DMS153 (cell line): ENCODE data around the gene OTUD5.
"Not testable (repeated sequence)": the region's sequence is repeated elsewhere in the genome, so short reads cannot be mapped to it uniquely, and the experiment has no call there.

Experiments used
- DNase-seq: peaks from one replicate; lab custom pipeline; 2025; lab: John Stamatoyannopoulos, UW

Gene OTUD5

DNA sequence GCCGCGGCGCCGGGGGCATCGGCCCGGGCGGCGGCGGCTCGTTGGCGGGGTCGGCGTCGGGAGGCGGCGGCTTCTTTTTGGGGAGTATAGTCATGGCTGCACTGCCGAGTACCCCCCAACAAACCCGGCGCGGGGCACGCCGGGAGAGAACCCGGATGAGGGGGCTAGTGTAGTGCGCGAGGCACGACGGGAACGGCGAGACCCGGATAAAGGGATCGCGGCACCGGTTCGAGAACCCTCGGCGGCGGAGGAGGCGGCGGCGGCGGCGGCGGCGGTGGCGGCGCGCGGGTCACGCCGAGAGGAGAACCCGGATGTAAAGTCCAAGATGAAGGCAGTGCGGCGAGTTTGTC lies at the start of gene OTUD5:
Gene OTUD5, minus strand, starts transcription at position 131 of the 350 bp plus-strand sequence. Its CDS starts 37 bp downstream, at position 94.
- peak; percentile 58 for DNase-seq

GRCh38 chrX:49003696-49004095 lies 46.3 kb upstream of the OTUD5 start:
- DNase-seq: no peak

GRCh38 chrX:49002091-49002935 lies 44.9 kb upstream of the OTUD5 start, which contains the start of gene GRIPAP1:
Gene GRIPAP1, minus strand, starts transcription at chrX:49002264. Its CDS starts 35 bp downstream, at chrX:49002229.
- DNase-seq: peak; percentile 71

GRCh38 chrX:49001521-49002090 lies 44.2 kb upstream of the OTUD5 start:
- no peak for DNase-seq

GRCh38 chrX:49000636-49001035 lies 43.2 kb upstream of the OTUD5 start:
- DNase-seq: no peak

DNA sequence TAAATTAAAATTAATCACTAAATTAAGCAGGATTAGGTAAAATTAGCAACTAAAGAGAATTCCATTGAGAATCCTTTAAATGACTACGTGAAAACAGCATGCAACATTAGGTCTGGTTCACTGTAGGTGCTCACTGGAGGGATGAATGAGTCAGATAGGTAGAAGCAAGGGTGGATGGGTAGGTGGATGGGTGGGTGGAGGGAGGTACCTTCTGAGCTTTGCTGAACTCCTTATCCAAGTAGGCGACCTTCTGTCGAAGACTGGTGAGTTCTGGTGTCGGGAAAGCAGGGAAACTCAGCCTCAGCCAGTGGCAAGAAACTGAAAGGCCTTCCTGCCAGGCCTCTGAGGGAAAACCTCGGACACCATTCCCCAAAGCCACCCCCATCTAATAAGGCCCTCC lies 41.6 kb upstream of the OTUD5 start:
- DNase-seq: no peak

DNA sequence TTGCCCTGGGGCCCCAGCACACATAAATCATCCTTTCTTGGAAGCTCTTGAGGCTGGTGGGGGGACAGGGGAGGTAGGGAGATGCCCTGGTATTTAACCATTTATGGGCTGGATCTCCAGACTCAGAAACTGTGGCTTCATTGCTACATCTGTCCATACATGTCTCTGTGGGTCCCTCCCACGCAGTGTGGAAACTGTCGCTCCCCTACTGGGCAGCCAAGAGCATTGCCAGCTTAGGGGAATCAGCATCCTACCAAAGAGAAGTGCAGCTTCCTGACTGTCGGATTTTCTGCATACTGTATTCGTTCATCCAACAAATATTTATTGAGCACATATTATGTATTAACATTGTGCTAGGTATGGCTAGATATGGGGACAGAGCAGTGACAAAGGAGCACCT lies 41.0 kb upstream of the OTUD5 start:
- DNase-seq: no peak

- DNase-seq: no peak
Observed at GRCh38 chrX:48997865-48998264, 40.5 kb upstream of the OTUD5 start.

GRCh38 chrX:48997455-48997854 lies 40.0 kb upstream of the OTUD5 start:
- DNase-seq: no peak

DNA sequence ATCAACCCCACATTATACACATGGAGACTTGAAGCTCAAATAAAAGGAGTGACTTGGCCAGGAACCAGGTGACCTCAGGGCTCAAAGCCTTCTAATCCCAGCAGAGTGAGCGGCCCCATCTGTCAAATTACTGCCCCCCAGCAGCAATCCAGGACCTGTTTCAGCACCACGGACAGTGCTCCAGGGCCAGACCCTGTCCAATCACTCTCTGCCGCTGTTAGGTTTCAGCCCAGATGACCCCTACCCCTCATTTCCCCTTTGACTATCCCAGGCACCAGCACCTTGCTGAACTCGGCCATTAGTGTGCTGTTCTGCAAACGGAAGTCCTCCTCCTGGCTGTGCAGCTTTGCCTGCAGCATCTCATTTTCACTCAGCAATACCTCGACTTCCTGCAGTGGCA lies 39.6 kb upstream of the OTUD5 start:
- no peak for DNase-seq

GRCh38 chrX:48992341-48992740 lies 34.9 kb upstream of the OTUD5 start:
- DNase-seq: no peak

GRCh38 chrX:48989483-48989882 lies 32.1 kb upstream of the OTUD5 start:
- no peak for DNase-seq

DNA sequence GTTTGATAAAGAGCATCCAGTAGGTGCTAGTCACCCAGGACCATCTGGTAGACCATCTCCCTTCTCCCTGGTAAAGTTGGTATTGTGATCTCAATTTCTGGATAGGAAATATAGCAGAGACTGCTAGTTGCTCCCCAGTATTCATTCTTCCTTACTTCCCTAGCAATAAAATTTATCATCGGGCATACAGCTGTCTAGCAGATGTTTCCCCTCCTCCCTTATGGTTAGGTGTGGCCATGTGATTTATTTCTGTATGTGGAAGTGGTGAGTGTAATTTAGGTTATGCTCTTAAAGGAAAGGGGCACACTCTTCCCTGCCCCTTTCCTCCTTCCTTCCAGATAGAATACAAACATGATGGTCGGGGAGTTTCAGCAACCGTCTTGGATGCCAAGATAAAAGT lies 26.5 kb upstream of the OTUD5 start:
- DNase-seq: no peak

DNA sequence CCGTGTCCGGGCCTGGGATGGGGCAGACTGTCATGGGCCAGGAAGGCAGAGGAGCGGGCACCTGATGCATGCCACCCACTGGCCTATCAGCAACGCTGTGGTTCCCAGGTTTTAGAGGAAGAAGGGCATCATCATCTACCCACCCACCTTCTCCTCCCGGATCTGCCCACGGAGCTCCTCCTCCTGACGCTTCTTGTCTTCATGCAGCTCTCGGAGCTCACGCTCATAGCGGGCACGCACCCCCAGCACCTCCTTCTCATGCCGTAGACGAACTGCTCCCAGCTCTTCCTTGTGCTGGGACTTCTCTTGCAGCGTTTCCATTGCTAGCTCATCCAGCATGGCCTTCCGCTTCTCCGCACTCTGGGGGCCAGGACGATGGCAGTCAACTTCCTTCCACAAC lies 25.7 kb upstream of the OTUD5 start:
- DNase-seq: no peak

DNA sequence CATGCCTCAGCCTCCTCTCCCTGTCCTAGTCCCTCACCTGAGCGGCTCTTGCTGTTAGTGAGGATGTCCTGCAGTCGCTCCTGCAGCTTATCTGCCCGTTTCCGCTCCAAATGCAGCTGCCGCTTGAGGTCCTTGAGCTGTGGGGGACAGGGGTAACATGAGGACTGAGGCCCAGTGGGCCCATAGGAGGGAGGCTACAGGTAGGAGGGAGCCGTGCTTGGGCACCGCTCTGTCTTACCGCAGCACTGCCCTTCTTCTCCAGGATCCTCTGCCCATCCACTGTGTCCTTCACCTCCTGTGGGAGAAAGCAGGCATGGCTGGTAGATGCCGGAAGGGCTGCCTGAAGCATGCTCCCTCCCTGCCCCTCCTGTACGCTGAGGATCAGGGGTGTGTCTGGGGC lies 23.8 kb upstream of the OTUD5 start:
- DNase-seq: no peak

DNA sequence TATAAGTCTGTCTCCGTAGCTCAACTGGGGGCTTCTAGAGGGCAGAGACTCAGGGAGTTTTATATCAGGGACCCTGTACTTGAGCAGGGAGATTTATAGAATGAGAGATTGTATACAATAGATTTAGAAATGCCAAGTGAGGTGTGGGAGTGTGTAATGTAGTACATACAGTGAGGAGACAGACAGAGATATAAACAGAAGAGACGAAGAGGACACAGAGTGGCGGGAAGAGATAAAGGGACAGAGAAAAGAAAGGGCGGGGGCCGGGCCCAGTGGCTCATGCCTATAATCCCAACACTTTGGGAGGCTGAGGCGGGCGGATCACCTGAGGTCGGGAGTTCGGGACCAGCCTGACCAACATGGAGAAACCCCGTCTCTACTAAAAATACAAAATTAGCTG lies 22.9 kb upstream of the OTUD5 start:
- DNase-seq: not testable (repeated sequence)

DNA sequence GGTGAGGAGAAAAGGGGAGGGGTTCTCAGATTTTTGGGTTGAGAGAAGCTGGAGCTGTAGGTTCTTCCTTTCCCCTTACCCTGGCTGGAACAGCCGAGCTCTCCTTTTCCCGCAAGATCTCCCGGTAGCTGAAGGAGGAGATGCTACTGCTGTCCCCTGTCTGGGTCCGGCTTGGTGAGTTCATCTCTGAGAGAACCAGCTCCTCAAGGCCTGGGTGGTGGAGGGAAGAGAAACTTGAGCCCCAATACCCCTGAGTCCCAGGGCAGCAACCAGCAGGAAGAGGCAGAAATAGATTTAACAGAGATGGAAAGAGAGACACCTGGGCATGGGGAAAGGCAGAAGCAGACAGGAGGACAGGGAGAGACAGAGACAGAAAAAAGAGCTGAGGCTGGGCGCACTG lies 20.8 kb upstream of the OTUD5 start:
- DNase-seq: no peak

- DNase-seq: no peak
Observed at GRCh38 chrX:48976086-48976485, 18.7 kb upstream of the OTUD5 start.

- no peak for DNase-seq
Observed at GRCh38 chrX:48975541-48975940, 18.1 kb upstream of the OTUD5 start.

DNA sequence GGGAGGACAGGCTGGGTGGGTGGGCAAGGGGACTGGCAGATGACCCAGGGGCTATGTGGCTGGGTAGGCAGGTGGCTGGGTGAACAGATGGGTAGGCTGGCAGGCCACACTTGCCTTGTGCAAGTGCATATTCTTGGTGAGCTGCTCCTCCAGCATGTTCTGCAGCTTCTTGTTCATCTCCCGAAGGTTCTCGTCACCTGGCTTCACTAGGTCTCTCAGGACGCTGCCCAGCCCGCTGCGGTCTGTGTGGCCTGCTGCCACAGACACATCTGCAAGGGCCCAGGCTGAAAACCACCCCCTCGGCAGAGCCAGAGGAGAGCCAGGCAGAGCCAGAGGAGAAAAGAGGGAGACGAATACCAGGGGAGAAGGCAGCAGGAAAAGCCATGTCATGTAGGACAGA lies 17.6 kb upstream of the OTUD5 start:
- DNase-seq: no peak

DNA sequence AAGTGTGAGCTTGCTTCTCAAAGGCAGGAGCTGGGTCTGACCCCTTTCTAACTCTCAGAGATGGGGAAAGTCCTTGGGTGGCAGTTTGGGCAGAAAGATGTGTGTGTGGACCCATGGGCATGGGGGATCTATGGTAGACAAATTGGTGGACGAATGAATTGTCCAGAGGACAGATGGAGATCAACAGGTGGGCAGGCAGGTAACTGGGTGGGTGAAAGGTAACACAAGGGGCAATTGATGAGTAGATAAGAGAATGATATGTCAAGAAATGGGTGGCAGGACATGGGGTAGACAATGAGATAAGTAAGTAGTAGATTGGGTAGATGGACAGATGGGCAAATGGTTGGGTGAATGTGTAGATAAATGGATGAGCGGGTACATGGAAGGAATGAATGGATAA lies 17.2 kb upstream of the OTUD5 start:
- no peak for DNase-seq

GRCh38 chrX:48974033-48974432 lies 16.6 kb upstream of the OTUD5 start:
- DNase-seq: no peak

GRCh38 chrX:48972220-48973164 lies 15.1 kb upstream of the OTUD5 start:
- no peak for DNase-seq
